ENCODE results near the gene EDC4.
"Not testable (repeated sequence)": the region's sequence is repeated elsewhere in the genome, so short reads cannot be mapped to it uniquely, and the experiment has no call there.

EDC4 gene

GRCh38 chr16:67910158-67910557 lies 37.3 kb downstream of the EDC4 start:
- DNase-seq = no peak

GRCh38 chr16:67914758-67915495 lies 42.1 kb downstream of the EDC4 start:
- no peak for DNase-seq

GRCh38 chr16:67915496-67915769 lies 42.6 kb downstream of the EDC4 start:
- not testable (repeated sequence) for DNase-seq

GRCh38 chr16:67915831-67916723 lies 43.2 kb downstream of the EDC4 start:
- DNase-seq = no peak

GRCh38 chr16:67917140-67917851 lies 44.4 kb downstream of the EDC4 start:
- DNase-seq = no peak

GRCh38 chr16:67917852-67918236 lies 45.0 kb downstream of the EDC4 start:
- no peak for DNase-seq

GRCh38 chr16:67919622-67920221 lies 46.9 kb downstream of the EDC4 start:
- DNase-seq = no peak

GRCh38 chr16:67922221-67922620 lies 49.4 kb downstream of the EDC4 start:
- DNase-seq = no peak

- DNase-seq = peak; percentile 53
Measured at GRCh38 chr16:67922740-67923139, 49.9 kb downstream of the EDC4 start.

- no peak for DNase-seq
Measured at GRCh38 chr16:67923414-67924116, 50.7 kb downstream of the EDC4 start.

- no peak for DNase-seq
Measured at GRCh38 chr16:67924140-67924906, 51.5 kb downstream of the EDC4 start.

GRCh38 chr16:67926181-67926750 lies 53.4 kb downstream of the EDC4 start:
- DNase-seq = peak; percentile 67

- DNase-seq = no peak
Measured at GRCh38 chr16:67927131-67927941, 54.5 kb downstream of the EDC4 start.

GRCh38 chr16:67928147-67928546 lies 55.3 kb downstream of the EDC4 start:
- DNase-seq = no peak

- DNase-seq = no peak
Measured at GRCh38 chr16:67928561-67929364, 55.9 kb downstream of the EDC4 start.

- no peak for DNase-seq
Measured at GRCh38 chr16:67930191-67930590, 57.3 kb downstream of the EDC4 start.

GRCh38 chr16:67930678-67931211 lies 57.9 kb downstream of the EDC4 start:
- DNase-seq = no peak

Data from NCI-H2081 treated with DMSO at 0.1 percent for 48 hours (cell line).